Activated CD8-positive, alpha-beta memory T cell treated with anti-CD3 and anti-CD28 coated beads, Interleukin-2, amount 50 U/mL, for 24 hours (primary cell): ENCODE measurements around the gene ATP5PB.

Experiments used
- DNase-seq: peaks from one replicate; pipeline ENCODE4 v3.0.0-alpha.2; 2020; ENCODE audit errors: extremely low read depth

The ATP5PB gene

DNA sequence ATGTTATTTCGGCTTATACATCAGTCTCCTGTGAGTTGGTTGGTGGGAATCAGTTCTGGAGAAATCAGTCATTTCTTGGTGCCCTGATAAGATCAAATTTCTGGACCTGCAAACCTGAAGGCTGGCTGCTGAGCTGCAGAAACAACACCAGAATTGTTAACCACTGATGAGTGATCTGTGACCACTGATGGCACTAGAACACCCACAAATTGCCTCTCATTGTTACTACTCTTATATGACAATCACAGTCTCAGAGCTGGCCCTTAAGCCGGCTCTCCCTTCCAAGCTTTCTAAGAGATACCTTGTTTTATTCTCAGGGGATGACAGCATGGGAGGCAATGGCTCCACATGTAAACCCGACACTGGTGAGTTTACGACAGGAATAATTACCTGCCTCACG lies 26.4 kb downstream of the ATP5PB start:
- no peak for DNase-seq

DNA sequence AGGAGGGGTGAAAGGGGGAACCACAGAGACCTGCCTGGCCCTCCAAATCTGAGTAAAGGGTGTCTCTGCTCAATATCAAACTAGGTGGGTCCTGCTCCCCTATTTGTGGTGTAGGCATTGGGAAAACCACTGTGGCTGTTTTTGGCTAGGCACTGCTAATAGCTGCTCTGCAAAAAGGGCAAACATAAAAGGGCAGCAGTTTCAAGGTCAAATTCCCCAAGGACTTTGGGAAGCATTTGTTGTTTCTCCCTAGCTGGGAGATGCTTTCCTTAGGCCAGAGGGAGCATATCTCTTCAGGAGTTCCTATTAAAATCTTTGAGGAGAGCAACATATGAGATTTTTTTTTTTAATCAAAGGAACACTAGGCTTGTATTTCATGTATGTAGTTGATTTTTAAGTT lies 26.9 kb downstream of the ATP5PB start:
- no peak for DNase-seq

DNA sequence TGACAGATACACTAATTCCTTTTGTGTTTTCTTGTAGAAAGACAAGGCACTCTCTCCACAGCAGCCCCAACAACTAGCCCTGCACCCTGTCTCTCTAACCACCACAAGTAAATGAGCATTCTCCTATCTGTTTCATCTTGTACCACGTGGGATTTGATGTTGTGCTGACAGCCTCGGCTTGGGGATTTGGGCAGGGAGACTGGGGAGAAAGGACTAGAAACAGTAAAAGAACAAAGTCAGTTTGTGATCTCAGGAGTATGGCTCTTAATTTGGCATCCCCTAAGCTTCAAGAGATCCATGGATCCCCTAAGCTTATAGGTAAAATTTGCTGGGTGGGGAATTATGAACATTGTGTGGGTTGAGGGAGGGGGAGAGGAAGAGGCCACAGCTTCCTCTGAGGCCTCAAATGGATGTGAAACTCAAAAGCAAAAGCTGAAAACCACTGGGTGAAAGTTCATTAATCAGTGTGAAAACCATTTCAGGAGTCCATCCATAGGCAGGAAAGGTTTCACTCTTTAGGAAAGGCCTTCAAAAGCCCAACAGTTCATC lies 27.6 kb downstream of the ATP5PB start:
- DNase-seq: no peak

DNA sequence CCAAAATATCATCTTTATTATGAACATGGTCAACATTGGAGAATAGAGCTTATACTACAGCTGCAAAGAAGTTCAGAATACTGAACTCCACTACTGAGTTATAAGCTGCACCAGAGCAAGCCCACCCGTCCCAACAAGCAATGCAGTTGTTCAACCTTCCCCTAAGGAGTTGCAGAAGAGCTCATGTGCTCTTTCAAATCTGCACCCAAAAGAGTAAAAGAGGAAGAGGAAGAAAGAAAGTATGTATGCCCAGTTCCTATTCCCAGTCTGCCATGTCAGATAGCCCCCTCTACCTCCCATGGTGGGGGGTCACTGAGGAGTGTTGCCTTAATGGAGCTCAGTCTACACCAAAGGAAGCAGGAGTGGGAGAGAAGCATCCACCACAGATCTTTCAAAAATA lies 31.4 kb downstream of the ATP5PB start:
- DNase-seq: no peak

DNA sequence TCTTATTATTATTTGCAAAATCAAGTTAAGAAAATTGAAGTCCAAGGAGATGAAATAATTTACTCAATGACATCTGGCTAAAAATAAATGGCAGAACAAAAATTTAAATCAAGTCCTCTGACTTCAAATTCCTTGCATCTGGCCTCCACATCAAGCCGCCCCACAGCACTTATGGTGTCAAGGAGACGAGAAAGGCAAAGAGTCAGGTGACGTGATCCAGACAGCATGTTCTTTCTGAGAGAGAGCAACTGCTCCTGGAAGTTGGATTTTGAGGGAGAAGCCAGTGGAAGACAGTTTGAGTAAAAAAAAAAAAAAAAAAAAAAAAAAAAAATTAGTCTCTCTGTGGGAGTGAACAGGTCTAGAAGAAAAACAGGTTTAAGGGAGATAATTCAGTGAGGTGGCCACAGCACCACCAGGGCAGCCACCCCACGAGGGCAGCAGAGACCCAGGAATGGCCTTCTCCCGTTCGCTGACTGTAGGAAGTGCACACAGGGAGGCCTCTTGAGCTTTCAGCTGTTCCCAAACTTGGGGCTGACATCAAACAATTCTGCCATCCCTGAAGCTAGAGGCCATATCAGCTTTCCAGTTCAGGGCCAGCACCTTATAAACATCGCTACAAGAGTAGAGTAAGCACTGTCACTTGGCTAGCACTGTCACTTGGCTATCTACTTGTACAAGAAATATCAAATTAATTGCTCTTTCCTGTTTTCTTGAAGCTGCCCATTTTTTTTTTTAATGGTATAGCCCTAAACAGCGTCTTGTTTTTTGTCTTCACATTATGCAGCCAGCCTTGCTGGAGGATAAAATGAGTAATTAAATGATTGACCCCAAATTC lies 32.3 kb downstream of the ATP5PB start:
- DNase-seq: no peak

DNA sequence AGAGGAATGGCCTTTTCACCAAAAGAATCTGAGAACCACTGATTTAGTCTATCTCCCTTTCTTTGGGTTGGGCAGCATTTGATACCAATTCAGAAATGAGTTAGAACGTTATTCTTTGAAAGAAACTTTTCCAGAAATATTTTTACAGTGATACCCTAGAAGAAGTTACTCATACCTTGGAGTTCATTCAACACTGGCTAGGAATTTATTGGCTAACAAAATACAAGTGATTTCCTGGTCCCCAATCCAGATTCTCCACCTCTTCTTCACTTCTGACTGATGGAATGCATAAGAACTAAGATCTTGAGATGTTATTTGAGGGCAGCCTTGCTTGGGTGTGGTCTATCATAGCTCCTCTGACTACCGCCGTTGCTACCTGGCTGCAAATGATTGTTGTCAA lies 33.9 kb downstream of the ATP5PB start:
- no peak for DNase-seq

DNA sequence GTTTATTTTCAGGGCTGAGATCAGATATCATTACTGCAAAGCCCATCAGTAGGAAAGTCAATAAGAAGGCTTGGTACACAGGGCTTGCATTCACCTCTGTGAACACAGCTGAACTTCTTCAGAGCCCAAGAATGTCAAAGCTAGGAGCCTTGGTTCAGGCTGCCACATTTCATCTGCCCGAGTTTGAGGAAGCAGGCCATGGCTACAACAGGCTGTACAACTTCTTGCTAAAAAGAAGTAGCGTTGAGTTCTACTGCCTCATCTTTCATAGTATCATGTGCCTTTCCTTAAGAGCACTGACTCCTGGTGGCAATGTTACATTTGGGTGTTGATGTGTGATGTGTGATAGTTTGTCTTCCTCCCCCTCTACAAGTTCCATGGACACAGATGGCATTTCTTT lies 34.6 kb downstream of the ATP5PB start:
- no peak for DNase-seq

DNA sequence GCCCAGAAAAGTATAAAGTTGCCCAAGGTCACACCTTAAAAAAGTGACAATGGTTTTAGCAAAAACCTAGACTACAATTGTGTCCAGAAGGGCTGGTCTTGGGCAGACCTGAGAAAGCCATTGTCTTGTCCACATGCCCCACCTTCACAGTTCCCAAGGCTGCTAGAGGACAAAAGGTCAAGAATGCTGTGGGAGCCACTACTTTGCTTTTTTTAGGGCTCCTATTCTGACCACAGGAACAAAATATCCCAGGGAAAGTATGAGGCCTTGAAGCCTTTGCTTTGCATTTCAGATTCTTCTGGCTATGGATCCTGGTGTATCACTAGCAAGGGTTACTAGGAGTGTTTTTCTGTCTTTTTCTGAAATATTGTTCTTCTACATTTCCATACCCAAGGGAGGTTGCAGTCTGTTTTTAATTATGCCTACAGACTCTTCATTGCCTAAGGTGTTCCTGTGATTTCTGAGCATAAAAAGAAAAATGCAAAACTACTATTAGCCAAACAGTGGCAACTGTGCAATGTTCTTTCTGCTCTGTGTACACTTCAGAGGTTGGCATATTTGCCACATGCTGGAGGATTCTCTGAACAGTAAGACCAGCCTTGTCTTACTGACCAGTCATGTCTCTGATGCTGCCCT lies 35.2 kb downstream of the ATP5PB start:
- DNase-seq: no peak

DNA sequence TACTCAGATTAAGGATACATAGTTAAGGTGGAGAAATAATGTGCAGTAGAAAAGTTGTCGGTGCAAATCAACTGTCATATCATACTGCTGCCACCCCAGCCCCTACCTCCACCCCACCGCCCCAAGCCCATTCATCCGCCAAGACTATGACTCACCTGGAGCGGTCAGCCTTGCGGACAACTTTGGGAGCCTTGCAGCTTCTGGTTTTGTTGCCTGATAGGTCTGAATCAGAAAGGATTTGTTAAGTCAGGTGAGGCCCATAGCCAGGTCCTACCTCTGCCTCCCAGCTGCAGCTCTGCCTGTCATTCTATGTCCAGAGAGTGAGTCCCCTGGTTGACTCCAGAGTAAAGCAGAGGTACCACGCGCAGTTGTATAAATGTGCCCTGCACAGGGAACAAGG lies 37.2 kb downstream of the ATP5PB start:
- no peak for DNase-seq

DNA sequence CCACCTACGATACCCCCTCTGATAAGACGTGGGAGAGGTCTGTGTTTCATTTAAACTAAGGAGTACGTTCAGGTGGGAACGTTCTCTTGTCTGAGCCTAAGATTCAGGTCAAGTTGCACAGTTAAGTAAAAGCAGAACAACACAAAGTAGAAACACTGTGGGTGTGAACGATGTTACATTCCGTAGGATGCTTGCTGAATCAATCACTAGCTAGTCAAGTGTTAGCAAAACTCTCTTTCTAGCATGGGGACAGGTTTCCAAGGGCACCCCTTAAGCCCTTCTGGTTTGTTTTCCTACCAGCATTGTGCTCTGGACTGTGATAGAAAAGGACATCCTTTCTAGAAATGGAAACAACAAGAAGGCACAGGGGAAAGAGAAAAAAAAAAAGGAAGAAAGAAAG lies 37.9 kb downstream of the ATP5PB start:
- no peak for DNase-seq

DNA sequence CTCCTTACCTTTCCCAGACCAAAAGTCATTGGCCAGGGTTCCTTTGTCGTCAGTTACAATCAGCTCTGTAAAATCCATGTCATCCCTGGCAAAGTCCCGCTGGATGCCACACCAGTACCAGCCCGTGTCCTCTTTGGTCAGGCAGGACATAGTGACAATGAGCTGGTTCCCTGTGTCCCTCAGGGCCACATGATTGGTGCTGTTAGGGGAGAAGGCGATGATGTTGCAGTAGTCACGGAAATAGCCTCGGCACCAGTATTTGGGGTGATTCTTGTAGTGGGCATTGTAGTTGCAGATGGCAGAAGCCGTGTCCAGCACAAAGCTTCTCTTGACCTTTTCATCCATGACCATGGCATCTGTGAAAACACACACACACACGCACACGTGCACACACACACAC lies 39.4 kb downstream of the ATP5PB start:
- DNase-seq: no peak

DNA sequence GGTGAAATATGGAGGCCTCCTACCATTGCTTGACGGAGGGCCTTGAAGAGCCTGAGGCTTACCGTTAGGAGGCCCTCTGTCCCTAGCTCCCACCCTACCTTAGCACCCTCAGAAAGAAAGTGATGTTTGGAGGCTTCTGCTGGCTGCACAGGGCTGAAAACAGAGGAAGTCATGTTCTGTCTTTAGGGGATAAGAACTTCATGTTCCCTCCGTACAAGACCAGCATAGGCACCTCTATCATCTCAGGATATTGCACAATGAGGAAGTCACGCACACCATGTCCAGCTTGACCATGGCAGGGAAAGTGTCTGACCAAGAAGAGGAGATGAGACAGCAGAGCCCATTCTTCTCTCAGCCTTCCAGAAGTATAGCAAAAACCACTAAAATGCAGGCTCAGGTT lies 40.3 kb downstream of the ATP5PB start:
- no peak for DNase-seq

DNA sequence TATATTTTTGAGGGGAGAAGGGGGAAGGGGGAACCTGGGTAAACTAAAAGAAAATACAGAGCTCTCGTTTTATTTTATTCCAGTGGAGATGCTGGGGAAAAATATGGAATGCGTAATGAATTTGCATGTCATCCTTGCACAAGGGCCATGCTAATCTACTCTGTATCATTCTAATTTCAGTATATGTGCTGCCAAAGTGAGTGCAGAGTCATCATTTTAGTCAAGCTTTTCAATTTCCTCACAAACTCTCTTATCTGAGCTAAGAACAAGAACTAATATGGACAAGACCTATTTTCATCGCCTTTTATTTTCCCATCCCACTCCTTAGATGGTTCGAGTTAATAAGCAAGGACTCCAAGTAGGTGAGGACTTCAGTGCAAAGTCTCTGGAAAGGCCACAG lies 41.0 kb downstream of the ATP5PB start:
- no peak for DNase-seq

DNA sequence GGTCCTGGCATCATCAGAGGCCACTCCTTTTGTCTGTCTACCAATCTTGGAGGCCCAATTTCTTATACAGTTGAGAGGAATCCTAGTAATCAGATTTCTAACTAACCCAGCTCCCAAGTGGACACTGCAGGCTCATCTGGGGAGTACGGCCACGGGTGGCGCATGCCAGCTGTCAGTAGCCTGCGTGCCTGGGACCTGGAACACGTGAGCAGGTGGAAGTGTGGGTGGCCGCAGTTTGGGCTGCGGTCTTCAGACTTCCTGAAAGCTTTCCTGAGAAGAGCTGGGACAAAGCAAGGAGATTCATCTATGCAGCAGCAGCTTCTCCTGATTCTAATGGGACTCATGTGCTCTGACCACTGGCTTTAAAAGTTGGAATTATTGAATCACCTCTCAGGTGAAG lies 41.8 kb downstream of the ATP5PB start:
- DNase-seq: no peak

DNA sequence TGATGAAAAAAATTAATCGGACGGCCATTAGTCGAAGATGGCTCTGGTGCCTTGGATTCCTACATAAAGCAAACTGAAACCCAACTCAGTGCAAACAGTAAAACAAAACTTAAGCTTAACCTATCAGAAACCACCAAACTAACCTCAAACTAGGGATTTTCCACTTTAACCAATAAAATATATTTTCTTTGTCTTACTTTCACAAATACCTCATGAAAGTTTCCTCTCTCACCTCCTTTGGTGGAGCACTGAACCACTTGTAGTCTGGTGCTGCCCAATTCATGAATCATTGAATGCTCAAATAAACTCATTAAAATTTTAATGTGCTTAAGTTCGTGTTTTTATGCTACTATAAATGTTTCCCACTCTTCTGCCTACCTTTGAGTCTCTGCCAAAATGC lies 47.1 kb downstream of the ATP5PB start:
- no peak for DNase-seq

DNA sequence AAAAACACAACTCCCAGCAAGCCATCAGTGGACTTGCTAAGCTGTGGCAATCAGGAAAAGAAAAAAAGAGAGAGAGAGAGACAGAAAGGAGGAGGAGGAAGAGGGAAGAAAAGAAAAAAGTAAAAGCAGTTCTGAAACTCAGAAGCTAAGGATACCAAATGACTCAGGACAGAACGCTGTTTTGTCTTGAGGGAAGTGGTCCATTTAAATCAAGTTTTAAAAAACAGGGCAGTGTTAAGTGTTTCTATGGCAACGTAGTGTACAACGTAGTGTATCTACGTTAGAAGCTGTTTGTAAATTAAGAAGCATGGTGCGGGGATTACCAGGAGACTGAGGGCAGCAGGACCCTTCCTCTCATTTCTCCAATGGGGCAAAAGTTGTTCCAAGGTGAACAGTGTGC lies 48.3 kb downstream of the ATP5PB start:
- no peak for DNase-seq

DNA sequence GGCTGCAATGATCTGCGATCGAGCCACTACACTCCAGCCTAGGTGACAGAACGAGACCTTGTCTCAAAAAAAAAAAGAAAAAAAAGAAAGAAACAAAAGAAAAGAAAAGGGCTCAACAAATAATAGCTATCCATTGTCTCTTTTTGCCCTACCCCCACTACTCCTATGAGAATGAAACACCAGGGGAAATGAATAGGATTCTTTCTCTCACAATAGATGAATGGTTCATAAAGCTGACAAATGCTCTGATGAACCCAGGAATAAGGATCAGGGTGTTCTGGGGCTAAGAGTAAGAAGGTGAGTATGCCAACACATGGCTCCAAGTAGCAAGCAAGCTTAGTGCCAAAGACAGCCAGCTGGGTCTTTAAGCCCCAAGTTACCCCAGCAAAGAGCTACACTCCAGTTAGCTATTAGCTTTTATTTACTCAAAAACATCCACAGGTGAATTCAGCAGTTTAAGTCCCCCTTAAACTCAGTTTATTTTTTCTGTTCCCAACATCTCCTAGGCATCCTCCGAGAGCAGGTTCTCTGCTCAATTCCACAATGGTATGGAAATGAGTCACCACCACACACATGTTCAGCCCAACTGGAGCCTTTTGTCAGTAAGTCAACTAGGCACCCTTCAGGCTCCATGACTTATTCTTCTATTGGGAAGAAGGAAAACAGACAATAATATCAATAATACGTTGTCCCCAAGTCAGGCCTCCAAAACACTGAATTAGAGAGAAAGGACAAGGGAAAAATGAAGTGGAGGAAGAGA lies 49.9 kb downstream of the ATP5PB start:
- DNase-seq: no peak

DNA sequence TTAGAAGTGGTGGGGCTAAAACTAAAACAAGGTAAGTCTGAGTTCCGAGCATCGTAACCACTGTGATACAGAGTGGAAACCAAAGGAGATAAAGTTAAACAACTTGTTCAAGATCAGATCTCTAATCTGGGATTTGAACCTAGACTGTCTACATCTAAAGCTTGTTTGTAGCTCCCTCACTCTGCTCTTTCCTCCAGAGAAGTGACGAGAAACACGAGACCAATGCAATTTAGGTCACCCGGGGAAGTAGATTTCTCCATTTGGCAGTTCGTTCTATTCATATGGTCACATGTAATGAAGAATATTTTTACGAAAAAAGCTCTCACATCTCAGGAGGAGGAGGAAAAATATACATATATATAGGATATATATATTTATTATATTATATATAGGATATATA lies 52.4 kb downstream of the ATP5PB start:
- DNase-seq: no peak

DNA sequence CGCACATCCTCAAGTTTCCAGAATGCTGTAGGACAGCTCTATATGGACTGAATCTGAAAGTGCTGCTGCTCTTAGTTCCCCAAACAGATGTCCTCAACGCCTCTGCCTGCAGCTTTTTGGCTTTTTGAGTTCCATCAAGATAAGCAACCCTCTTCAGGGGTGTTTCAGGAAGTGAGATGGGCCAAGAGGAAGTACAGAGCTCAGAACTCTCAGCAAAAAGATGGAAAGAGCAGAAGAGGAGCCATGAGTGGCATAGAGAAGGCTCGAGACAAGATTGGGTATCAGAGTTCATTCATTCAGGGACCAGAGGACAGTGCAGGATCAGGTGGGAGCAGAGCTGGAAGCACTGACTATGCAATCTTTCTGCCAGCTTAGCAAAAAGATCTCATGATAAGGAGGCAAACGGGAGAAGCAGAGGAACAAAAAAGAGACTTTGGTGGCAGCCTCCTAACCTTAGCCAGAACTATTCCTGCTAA lies 54.4 kb downstream of the ATP5PB start, which contains the start of the genes ADORA3 and TMIGD3:
Gene ADORA3, minus strand, starts transcription at position 49 of the 476 bp plus-strand sequence. CDS start 279 bp downstream, outside the sequence.
Gene TMIGD3, minus strand, starts transcription at position 49 of the 476 bp plus-strand sequence. CDS start 279 bp downstream, outside the sequence.
- DNase-seq: no peak

DNA sequence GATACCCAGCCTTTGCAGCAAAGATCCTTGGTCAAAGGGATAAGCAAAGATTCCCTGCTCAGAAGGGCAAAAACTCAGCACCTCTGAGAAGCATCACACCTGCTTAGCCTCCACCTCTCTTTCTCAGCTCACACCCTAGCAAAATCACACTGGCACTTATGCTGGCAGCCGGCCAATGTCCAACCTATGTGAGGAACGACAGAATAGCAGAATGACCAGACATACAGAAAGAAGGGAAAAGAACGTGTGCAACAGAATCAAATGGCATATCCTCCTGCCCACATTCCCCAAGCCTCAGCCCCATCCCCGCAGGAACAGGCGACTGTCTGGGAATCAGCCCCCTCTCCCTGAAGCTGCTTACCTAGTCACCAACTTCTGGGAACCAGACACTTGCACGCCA lies 54.8 kb downstream of the ATP5PB start:
- no peak for DNase-seq

DNA sequence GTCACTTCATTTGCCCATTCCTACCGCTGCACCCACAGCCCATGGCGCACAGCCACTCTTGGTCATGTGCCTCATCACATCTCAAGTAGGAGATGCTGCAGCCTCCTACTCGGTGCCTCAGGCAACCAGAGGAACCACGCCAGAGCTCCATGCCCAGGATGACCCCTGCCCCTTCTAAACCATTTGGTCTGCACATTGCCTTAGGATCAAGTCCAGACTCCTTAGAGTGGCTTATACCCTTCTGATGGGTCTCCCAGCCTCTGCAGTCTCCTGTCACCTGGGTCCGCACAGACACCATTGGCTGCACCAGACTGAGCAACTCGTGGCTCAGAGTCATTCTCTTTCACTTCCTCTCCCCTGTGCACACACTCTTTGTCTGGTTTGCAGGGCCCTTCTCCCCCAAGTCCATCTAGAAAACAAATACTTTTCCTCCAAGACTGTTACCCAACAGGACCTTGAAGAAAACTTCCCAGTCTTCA lies 56.4 kb downstream of the ATP5PB start:
- no peak for DNase-seq

DNA sequence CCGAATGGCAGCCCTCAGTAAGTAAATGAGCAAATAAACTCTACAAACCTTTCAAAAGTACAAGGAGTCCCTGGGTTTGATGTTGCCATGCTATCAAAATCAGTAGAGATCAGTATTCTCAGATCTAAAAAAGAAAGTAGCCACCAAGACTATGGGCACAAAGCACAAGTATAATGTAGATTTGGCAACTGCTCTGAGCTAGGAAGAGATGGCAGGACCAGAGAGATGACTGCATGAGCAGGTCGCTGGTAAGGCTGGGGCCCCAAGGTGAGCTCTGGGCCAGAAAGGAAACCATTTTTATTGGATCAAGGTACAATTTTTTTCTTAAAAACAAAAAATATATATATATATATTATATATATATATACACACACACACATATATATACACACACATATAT lies 57.3 kb downstream of the ATP5PB start:
- DNase-seq: no peak
